ENCODE measurements around the gene FMN2. TPM values are rescaled to one million over a fixed set of nuclear protein-coding genes. Genes with fewer than 3 reads are reported as not detected.

The FMN2 gene
- under 1 TPM in 2 of 4 donors, not detected in 2; 0.11 to 0.89 TPM for total RNA-seq

DNA sequence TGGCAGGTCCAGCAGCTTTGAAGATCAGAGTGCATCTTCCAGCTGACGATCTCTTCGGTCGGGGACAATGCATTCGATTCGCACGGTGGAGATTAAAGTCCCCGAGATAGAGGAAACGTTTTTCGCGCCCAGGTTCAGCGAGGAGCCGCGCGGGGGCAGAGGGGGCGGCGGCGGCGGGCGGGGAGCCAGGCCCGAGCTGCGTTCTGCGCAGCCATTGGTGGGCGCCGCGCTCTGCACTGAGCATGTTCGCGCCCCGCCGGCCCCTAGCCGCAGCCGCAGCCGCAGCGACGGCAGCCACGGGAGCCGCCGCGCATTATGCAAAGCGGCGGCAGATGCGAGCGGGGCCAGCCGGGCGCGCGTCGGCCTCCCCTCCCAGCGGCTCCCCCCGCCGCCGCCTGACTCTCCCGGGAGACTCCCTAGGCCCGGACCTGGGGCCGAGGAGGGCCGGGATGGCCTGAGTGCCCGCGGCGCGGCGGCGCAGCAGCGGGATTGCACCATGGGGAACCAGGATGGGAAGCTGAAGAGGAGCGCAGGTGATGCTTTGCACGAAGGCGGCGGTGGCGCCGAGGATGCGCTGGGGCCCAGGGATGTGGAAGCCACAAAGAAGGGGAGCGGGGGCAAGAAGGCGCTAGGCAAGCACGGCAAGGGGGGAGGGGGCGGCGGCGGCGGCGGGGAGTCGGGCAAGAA lies at the start of gene FMN2:
TSS of gene FMN2 (plus strand) at position 270 of the 687 bp plus-strand sequence. CDS start at position 497, 227 bp downstream.
- Histone ChIP-seq H3K4me1 (peaks cover 21% of the 10 kb centered on the region), H3K27me3 (peaks cover 48% of the 10 kb centered on the region), H3K27ac (no peak within 1 kb of the TSS), H3K36me3 (no peaks in the 10 kb centered on the region), H3K4me3 (peak within 1 kb of the TSS; percentile 40), H3K9me3 (no peaks in the 10 kb centered on the region)
- DNase-seq (ENCODE audit: low spot score in 2 of 2): no peak
- TF ChIP-seq POLR2A (IDR thresholded peaks at IDR 0.05): no peak
- WGBS: 2% methylated on average over 35 of the region's 78 CpGs

GRCh38 chr1:240044620-240045019 lies 47.1 kb upstream of the FMN2 start:
- Histone ChIP-seq H3K4me1 (no peaks in the 10 kb centered on the region), H3K27me3 (no peaks in the 10 kb centered on the region), H3K36me3 (no peaks in the 10 kb centered on the region), H3K9me3 (no peaks in the 10 kb centered on the region), H3K27ac (no peak overlapping the region), H3K4me3 (no peak overlapping the region)
- 56% methylated on average over 6 of the region's 6 CpGs for WGBS
- no peak for DNase-seq (ENCODE audit: low spot score in 2 of 2)
- TF ChIP-seq POLR2AphosphoS5 (IDR thresholded peaks at IDR 0.05): no peak
- TF ChIP-seq POLR2A (IDR thresholded peaks at IDR 0.05): no peak
- no peak for TF ChIP-seq EP300 (IDR thresholded peaks at IDR 0.05)
- no peak for TF ChIP-seq CTCF (IDR thresholded peaks at IDR 0.05)

DNA sequence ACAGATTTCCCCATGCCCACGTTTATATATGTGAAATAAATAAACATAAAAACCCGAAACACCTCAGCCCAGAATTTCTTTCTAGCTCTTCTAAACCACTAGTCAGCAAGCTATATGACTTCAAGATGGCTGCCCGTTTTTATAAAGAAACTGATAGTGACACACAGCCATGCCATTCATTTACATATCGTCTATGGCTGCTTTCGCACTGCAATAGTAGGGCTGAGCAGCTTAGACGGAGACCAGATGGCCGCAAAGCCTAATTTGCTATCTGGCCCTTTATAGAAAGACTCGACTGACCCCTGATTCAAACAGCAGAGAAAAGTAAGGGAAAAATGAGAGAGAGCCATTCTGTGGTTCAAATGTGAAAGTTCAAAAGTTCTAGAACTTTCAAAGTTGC lies 45.7 kb upstream of the FMN2 start:
- DNase-seq (ENCODE audit: low spot score in 2 of 2): no peak
- Histone ChIP-seq H3K27ac (no peak overlapping the region), H3K4me3 (no peak overlapping the region), H3K4me1 (no peaks in the 10 kb centered on the region), H3K9me3 (no peaks in the 10 kb centered on the region), H3K36me3 (no peaks in the 10 kb centered on the region), H3K27me3 (no peaks in the 10 kb centered on the region)
- WGBS: 92% methylated on average over 8 of the region's 8 CpGs
- TF ChIP-seq POLR2AphosphoS5 (IDR thresholded peaks at IDR 0.05): no peak
- no peak for TF ChIP-seq EP300 (IDR thresholded peaks at IDR 0.05)
- TF ChIP-seq CTCF (IDR thresholded peaks at IDR 0.05): no peak
- TF ChIP-seq POLR2A (IDR thresholded peaks at IDR 0.05): no peak

DNA sequence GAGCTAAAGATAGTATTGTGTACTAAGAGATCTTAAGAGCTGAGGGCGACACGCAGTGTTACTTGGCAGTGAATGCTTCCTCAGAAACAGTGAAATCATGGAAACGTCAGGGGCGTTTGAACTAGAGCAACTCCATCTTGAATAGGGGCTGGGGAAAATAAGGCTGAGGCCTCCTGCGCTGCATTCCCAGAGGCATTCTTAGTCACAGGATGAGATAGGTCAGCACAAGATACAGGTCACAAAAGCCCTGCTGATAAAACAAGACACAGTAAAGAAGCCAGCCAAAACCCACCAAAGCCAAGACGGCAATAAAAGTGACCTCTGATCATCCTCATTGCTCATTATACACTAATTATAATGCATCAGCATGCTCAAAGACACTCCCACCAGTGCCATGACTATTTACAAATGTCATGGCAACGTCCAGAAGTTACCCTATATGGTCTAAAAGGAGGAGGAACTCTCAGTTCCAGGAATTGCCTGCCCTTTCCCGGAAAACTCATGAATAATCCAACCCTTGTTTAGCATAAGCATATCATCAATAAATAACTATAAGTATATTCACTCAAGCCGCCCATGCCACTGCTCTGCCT lies 37.5 kb upstream of the FMN2 start:
- DNase-seq (ENCODE audit: low spot score in 2 of 2): no peak
- Histone ChIP-seq H3K36me3 (no peaks in the 10 kb centered on the region), H3K9me3 (no peaks in the 10 kb centered on the region), H3K4me3 (no peak overlapping the region), H3K27ac (no peak overlapping the region), H3K27me3 (no peaks in the 10 kb centered on the region), H3K4me1 (no peaks in the 10 kb centered on the region)
- 78% methylated on average over 9 of the region's 9 CpGs for WGBS
- TF ChIP-seq POLR2AphosphoS5 (IDR thresholded peaks at IDR 0.05) (no peak), POLR2A (IDR thresholded peaks at IDR 0.05) (no peak), EP300 (IDR thresholded peaks at IDR 0.05) (no peak), CTCF (IDR thresholded peaks at IDR 0.05) (no peak)

- Histone ChIP-seq H3K27me3 (no peaks in the 10 kb centered on the region), H3K9me3 (no peaks in the 10 kb centered on the region), H3K4me1 (no peaks in the 10 kb centered on the region), H3K36me3 (no peaks in the 10 kb centered on the region), H3K27ac (no peak overlapping the region), H3K4me3 (no peak overlapping the region)
- no peak for DNase-seq (ENCODE audit: low spot score in 2 of 2)
- TF ChIP-seq POLR2A (IDR thresholded peaks at IDR 0.05): no peak
- no peak for TF ChIP-seq CTCF (IDR thresholded peaks at IDR 0.05)
- TF ChIP-seq EP300 (IDR thresholded peaks at IDR 0.05): no peak
- no peak for TF ChIP-seq POLR2AphosphoS5 (IDR thresholded peaks at IDR 0.05)
- WGBS: 50% methylated on average over 1 of the region's 1 CpG
These were observed 35.7 kb upstream of the FMN2 start for GRCh38 chr1:240055936-240056335.
